ENCODE results near the gene ZNF275.
"Not testable (repeated sequence)": the region's sequence is repeated elsewhere in the genome, so short reads cannot be mapped to it uniquely, and the experiment has no call there.

ZNF275 gene

DNA sequence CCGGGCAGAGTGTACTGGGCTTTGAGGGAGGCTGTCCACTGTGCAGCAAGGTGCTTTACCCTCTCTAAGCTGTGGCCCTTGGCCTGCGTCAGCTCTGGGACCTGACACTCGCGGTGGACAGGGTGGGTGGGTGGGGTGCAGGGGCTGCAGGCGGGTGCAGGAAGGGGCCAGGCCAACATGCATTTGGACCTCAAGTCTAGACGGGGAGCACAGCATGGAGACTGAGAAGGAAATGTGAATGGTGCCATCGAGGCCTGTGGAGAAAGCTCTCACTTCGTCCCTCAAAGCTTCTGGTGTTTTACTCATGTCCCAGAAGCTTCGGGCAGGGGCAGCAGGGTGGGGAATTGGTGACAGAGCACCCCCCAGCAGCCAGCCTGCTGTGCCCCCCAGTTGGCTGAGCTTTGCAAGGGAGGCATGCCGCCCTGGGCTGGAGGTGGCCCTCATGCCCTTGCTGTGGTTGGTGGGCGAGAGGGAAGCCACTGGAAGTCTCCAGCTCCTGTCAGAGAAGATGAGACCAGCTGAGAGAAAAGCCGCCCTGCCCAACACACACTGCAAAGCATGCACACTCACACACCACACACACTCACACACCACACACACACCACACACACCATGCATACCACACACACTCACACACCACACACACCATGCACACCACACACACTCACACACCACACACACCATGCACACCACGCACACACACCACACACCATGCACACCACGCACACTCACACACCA is 54.9 kb downstream of the ZNF275 start:
- ChIA-PET CTCF (no interaction called here), POLR2A (no interaction called here)
- TF ChIP-seq ZNF384 (IDR thresholded peaks at IDR 0.05) = no peak
- no peak for TF ChIP-seq HDGF (IDR thresholded peaks at IDR 0.05; ENCODE audit: borderline replicate concordance)
- no peak for TF ChIP-seq FOXK2 (IDR thresholded peaks at IDR 0.05)
- no peak for TF ChIP-seq ARNT (IDR thresholded peaks at IDR 0.05)
- TF ChIP-seq, protein P1, sequence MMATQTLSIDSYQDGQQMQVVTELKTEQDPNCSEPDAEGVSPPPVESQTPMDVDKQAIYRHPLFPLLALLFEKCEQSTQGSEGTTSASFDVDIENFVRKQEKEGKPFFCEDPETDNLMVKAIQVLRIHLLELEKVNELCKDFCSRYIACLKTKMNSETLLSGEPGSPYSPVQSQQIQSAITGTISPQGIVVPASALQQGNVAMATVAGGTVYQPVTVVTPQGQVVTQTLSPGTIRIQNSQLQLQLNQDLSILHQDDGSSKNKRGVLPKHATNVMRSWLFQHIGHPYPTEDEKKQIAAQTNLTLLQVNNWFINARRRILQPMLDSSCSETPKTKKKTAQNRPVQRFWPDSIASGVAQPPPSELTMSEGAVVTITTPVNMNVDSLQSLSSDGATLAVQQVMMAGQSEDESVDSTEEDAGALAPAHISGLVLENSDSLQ (IDR thresholded peaks at IDR 0.05) = no peak
- no peak for DNase-seq (ENCODE audit: extremely low spot score)

DNA sequence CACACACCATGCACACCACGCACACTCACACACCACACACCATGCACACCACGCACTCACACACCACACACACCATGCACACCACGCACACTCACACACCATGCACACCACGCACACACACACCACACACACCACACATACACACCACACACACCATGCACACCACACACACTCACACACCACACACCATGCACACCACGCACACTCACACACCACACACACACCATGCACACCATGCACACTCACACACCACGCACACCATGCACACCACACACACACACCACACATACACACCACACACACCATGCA is 55.5 kb downstream of the ZNF275 start:
- CTCF ChIA-PET; DNase-seq (ENCODE audit: extremely low spot score); POLR2A ChIA-PET: not testable (repeated sequence)

DNA sequence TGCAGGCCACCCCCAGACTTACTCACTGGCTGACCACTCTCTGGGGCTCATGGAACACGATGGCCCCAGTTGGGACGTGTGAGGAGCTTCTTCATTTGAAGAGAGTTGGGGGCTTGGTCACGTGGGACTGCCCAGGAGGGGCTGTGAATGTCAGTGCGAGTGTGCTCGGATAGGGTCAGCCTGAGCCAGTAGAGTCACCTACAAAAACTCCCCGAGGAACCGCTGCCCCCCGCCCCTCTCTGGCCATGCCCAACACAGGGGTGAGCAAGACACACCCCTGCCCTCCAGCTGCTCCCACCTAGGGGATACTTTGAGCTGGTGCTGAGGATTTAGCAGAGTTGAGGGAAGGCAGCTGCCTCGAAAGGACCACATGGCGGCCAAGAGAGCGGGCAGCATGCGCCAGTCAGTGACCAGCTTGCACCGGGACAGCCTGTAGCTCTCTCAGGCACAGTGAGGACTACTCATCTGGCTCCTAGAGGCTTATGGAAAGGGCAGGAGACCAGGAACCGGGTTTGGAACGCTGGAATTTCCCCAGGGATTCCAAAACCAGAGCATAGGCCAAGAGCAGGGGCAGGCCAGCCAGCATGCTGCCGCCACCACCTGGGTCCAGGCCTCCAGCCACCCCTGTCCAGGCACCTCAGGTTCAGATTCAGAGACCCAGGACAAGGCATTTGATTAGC is 58.8 kb downstream of the ZNF275 start:
- ChIA-PET POLR2A (no interaction called here), CTCF (interaction anchor here (1.0 kb wide), 1 partner anchor 26 kb away, joined by 3 read pairs; no protein-coding TSS in a partner anchor)
- TF ChIP-seq FOXM1 (IDR thresholded peaks at IDR 0.05; ENCODE audit: borderline replicate concordance) (no peak), FOXK2 (IDR thresholded peaks at IDR 0.05) (no peak), ELF4 (IDR thresholded peaks at IDR 0.05) (no peak), ZNF384 (IDR thresholded peaks at IDR 0.05) (no peak), HDGF (IDR thresholded peaks at IDR 0.05; ENCODE audit: borderline replicate concordance) (no peak), NFRKB (IDR thresholded peaks at IDR 0.05) (no peak)
- DNase-seq (ENCODE audit: extremely low spot score) = no peak

DNA sequence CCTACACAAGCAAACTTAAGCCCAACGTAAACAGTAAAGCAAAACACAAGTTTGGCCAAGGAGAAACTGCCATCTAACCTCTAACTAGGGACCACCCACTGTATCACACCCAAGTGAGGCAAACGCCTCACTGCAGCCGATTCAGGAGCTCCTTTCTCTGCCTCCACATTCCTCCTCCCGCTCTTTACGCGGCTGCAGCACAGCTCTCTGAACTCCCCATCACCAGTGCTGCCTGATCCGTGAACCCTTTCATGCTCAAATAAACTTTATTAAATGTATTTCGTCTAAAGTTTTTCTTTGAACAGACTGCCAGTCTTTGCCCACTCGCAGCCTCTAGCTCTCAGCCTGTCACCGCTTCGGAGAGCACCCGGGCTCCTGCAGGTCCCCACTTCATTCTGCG is 60.7 kb downstream of the ZNF275 start:
- POLR2A ChIA-PET = no interaction called here
- CTCF ChIA-PET = no interaction called here
- TF ChIP-seq CTBP1 (IDR thresholded peaks at IDR 0.05; ENCODE audit: borderline replicate concordance) (no peak), SUZ12 (IDR thresholded peaks at IDR 0.05) (no peak), FOXK2 (IDR thresholded peaks at IDR 0.05) (no peak), FOXM1 (IDR thresholded peaks at IDR 0.05; ENCODE audit: borderline replicate concordance) (no peak)
- TF ChIP-seq, protein P1 (IDR thresholded peaks at IDR 0.05) = no peak
- DNase-seq (ENCODE audit: extremely low spot score) = no peak

DNA sequence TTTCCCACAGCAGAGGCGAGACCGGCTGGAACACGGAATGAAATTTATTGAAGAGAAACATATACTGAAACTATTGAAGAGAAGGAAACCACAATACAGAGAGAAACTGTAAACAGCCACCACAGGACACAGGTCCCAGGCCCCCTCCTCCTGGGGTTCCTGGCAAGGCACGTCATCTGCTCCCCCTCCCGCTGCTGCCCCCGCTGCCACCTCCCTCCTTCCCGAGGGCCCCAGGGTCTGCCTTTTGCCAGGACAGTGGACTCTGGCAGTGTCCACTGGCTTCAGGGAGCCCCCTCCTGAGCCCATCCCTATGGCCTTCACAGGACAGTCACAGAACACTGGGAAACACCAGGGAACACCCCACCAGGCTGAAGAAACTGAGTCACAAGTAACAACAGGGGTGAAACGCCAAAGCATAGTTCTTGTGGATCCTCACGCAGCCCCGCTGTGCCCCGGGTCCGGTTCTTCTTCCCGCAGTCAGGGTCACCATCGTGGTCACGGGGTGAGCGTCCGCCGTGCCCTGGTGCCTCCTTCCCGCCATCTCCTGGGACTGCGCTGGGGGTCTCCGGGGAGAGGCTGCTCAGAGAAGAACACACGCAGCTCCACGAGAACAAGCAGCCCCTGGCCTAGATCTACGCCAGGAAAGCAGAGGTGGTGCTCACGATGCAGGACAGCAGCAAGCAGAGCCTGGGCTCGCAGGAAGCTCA is 61.8 kb downstream of the ZNF275 start:
- no peak for TF ChIP-seq LEF1 (IDR thresholded peaks at IDR 0.05; ENCODE audit: borderline replicate concordance)
- TF ChIP-seq ARNT (IDR thresholded peaks at IDR 0.05) = no peak
- no peak for TF ChIP-seq FOXM1 (IDR thresholded peaks at IDR 0.05; ENCODE audit: borderline replicate concordance)
- ChIA-PET POLR2A (no interaction called here), CTCF (no interaction called here)
- no peak for DNase-seq (ENCODE audit: extremely low spot score)

DNA sequence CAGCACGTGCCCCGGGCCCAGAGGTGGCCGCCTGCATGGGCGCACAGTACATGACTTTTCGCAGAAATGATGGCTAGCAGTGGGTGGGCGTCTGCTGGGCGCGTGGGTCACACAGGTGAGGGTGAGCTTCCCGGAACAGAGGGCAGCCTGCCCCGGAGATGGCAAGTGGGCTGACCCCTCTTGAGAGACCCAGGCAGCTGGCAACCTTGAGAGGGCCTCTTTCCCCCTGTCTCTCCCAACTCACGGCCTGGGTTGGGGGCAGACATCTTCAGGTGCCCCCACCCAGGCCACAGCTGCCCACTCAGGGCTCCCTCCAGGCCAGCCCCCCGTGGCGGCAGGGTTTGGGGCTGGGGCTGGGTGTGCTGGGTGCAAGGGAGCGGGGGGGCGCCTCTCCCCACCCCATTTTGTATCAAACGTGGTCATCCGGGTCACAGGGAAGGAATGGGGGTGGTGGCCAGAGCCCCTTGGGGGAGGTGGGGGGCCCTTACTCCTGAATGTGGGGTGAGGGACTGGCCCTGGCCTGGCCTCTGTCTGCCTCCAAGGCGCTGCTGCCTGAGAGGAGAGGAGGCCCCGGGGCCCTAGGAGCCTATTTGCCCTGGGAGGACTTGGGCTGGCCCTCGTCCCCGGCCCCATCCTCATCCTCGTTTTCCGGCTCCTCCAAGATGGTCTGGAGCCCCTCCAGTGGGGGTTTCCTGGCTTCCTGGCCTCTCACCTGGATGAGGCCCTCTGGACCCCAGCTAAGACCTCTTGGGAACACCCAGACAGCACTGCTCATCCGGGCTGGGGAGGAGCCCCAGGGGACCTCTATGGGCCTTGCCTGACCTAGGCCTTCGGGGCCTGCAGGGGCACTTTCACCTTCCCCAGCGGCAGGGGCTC is 62.6 kb downstream of the ZNF275 start:
- CTCF ChIA-PET = no interaction called here
- no peak for DNase-seq (ENCODE audit: extremely low spot score)
- TF ChIP-seq SUZ12 (IDR thresholded peaks at IDR 0.05) = no peak
- TF ChIP-seq FOXA1 (IDR thresholded peaks at IDR 0.05) = no peak
- no peak for TF ChIP-seq ZNF384 (IDR thresholded peaks at IDR 0.05)
- no peak for TF ChIP-seq LEF1 (IDR thresholded peaks at IDR 0.05; ENCODE audit: borderline replicate concordance)
- TF ChIP-seq FOXK2 (IDR thresholded peaks at IDR 0.05) = no peak
- no peak for TF ChIP-seq SP1 (IDR thresholded peaks at IDR 0.05)
- POLR2A ChIA-PET = no interaction called here

DNA sequence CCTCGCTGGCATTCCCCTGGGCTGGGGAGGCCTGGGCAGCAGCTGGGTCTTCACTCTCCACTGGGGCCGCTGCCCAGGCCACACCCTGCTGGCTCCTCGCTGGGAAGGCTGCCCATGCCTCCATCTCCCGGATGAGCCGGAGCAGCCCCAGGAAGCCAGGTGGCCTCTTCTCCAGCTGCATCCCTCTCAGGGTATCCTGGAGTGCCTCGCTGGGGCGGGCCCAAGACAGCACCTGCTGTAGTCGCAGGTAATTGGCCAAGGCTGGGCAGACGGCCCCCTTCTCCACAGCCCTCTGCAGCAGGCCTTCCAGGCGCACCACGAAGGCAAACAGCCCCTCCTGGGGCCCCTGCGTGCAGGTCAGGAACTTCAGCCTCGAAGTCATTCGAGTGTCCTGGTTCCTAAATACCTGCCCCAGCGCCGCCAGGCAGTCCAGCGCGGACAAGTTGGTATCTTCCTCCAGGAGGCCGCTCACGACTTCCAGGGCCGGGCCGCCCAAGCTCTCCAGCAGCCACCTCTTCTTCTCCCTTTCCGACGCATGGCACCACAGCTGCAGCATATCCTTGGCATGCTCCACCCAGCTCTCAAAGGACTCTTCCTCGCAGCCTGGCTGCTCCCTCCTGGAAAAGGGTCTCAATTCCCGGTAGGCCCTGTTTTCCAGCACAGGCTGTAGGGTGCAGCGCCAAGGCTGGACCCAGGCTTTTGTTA is 63.5 kb downstream of the ZNF275 start:
- TF ChIP-seq FOXM1 (IDR thresholded peaks at IDR 0.05; ENCODE audit: borderline replicate concordance) (no peak), HDGF (IDR thresholded peaks at IDR 0.05; ENCODE audit: borderline replicate concordance) (no peak), TARDBP (IDR thresholded peaks at IDR 0.05) (no peak), FOXA1 (IDR thresholded peaks at IDR 0.05) (no peak), FOXK2 (IDR thresholded peaks at IDR 0.05) (no peak), SP1 (IDR thresholded peaks at IDR 0.05) (no peak), BHLHE40 (IDR thresholded peaks at IDR 0.05; ENCODE audit: borderline replicate concordance) (no peak), SUZ12 (IDR thresholded peaks at IDR 0.05) (no peak)
- ChIA-PET CTCF (interaction anchor here (1.0 kb wide), 1 partner anchor 41 kb away, joined by 4 read pairs; no protein-coding TSS in a partner anchor), POLR2A (no interaction called here)
- DNase-seq (ENCODE audit: extremely low spot score) = no peak

All from HEK293T (cell line).